ENCODE data around the gene BOLL.
"Not testable (repeated sequence)": the region's sequence is repeated elsewhere in the genome, so short reads cannot be mapped to it uniquely, and the experiment has no call there.

The BOLL gene

DNA sequence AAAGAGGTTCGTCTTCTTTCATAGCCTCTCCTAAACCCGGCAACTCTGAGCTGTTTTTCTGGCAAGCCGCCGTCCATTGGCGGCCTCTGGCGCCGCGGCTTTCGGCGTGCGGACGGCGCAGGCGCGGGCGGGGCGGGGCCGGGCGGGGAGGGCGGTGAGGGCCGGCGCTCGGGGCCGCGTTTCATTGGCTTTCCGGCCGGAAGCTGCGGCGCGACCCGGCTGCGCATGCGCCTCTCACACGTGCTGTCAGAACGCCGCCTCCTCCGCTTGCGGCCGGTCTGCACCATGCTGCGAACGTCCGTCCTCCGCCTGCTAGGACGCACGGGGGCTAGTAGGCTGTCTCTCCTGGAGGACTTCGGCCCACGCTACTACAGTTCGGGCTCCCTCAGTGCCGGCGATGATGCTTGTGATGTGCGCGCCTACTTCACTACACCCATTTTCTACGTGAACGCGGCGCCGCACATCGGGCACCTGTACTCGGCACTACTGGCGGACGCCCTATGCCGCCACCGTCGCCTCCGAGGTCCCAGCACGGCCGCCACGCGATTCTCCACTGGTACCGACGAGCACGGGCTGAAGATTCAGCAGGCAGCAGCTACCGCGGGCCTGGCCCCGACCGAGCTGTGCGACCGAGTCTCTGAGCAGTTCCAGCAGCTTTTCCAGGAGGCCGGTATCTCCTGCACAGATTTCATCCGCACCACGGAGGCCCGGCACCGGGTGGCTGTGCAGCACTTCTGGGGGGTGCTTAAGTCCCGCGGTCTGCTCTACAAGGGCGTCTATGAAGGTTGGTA, 79.8 kb downstream of the BOLL start, which contains the start of gene MARS2:
TSS of gene MARS2 (plus strand) at position 249 of the 791 bp plus-strand sequence. CDS start at position 286, 37 bp downstream.
- peak; percentile 90 for DNase-seq

DNA sequence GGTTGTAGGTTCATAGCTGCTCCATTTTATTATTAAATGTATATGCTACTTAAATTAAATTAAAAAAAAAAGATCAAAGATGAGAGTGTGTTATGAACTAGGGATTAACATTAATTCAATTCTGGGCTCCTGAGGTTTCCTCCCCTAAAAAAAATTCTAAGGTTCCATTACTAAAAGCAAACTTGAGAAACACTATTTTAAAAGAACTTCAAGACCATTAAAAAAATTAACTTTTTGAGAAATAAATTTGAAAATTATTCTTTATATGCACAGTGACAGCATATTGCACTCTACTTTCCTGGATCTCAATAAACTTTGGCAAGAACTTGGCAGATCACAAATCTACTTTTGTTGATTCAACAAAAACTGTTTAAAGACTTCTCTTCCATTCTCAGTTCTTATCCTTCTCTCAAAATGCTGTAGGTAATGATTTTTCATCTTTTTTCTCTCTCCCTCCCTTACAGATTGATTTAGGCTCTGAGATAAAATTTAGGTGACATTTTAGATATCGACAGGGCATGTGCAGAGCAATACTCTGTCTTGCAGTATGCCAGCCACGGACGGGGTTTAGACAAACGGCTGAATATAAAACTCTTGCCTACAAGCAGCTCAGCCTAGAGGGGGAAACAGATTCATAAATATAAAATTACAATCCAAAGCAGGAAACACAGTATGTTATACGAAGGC, 80.5 kb downstream of the BOLL start:
- no peak for DNase-seq

DNA sequence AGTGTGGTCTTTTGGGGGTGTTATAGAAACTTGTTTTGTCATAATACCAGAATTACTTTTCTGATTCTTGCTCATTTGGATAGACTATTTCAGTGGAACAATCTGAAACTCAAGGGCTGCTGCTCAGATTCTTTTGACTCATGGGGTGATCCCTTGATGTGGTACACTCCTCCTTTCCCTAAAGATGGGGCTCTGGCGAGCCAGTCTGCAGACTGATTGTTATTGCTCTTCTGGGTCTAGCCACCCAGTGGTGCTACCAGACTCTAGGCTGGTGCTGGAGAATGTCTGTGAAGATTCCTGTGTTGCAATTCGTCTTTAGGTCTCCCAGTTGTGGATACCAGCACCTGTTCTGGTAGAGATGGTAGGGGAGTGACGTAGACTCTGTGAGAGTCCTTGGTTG, 84.2 kb downstream of the BOLL start:
- DNase-seq, result no peak

DNA sequence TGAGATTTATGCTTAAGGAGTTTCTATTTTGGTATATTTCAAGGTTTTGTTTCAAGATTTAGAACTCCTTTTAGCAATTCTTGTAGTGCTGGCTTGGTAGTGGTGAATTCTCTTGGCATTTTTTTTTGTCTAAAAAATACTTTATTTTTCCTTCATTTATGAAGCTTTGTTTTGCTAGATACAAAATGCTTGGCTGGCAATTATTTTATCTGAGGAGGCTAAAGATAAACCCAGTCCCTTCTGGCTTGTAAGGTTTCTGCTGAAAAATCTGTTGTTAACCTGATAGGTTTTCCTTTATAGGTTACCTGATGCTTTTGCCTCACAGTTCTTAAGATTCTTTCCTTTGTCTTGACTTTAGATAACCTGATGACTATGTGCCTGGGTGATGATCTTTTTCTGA, 85.4 kb downstream of the BOLL start:
- DNase-seq, result not testable (repeated sequence)

DNA sequence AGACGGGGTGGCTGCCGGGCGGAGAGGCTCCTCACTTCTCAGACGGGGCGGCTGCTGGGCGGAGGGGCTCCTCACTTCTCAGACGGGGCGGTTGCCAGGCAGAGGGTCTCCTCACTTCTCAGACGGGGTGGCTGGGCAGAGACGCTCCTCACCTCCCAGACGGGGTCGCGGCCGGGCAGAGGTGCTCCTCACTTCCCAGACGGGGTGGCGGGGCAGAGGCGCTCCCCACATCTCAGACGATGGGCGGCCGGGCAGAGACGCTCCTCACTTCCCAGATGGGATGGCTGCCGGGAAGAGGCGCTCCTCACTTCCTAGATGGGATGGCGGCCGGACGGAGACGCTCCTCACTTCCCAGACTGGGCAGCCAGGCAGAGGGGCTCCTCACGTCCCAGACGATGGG, 88.5 kb downstream of the BOLL start:
- not testable (repeated sequence) for DNase-seq

DNA sequence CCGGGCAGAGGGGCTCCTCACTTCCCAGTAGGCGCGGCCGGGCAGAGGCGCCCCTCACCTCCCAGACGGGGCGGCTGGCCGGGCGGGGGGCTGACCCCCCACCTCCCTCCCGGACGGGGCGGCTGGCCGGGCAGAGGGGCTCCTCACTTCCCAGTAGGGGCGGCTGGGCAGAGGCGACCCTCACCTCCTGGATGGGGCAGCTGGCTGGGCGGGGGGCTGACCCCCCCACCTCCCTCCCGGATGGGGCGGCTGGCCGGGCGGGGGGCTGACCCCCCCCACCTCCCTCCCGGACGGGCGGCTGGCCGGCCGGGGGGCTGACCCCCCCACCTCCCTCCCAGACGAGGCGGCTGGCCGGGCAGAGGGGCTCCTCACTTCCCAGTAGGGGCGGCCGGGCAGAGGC, 89.1 kb downstream of the BOLL start:
- DNase-seq, result not testable (repeated sequence)

DNA sequence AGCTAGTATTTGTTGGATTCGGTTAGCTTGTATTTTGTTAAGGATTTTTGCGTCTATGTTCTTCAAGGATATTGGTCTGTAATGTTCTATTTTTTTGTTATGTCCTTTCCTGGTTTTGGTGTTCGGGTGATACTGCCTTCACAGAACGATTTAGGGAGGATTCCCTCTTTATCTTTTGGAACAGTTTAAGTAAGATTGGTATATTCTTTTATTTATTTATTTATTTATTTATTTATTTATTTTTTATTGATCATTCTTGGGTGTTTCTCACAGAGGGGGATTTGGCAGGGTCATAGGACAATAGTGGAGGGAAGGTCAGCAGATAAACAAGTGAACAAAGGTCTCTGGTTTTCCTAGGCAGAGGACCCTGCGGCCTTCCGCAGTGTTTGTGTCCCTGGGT, 89.9 kb downstream of the BOLL start:
- not testable (repeated sequence) for DNase-seq

DNA sequence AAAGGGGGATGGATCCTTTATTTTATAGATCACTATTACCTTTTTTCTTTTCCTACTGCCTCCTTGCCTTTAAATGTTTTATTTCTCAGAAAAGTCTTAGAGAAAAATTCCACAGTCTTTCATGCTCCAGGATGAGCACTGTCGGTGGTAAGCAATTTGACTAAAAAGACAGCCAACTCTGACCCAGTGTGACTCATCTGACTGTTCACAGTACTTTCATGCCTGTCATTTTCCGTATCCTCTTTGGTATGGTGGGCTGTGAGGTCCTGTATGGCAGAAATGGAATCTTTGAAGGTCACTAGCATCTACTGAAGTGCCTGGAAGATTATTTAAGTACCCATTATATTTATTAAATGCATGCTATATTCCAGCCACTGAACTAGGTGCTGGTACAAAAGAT, 107.6 kb downstream of the BOLL start:
- no peak for DNase-seq

DNA sequence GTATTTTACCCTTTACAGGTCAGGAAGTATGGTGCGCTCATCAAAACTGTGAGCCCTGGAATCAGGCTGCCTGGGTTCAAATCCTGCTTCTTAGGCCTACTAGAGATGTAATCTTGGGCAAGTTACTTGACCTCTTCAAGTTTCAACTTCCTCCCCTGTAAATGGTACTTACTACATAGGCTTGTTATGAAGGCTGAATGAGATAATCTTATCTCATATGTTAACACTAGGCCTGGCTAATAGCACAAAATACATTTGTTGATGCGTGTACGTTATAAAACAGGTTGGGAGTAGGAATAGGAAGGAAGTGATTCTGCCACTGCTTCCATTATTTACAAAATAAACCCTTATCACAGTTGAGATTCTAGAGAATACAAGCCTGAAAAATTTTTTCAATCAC, 108.1 kb downstream of the BOLL start:
- no peak for DNase-seq
